Measurements from ENCODE around the gene PLEKHM1.
"Not testable (repeated sequence)": the region's sequence is repeated elsewhere in the genome, so short reads cannot be mapped to it uniquely, and the experiment has no call there.

PLEKHM1 gene

DNA sequence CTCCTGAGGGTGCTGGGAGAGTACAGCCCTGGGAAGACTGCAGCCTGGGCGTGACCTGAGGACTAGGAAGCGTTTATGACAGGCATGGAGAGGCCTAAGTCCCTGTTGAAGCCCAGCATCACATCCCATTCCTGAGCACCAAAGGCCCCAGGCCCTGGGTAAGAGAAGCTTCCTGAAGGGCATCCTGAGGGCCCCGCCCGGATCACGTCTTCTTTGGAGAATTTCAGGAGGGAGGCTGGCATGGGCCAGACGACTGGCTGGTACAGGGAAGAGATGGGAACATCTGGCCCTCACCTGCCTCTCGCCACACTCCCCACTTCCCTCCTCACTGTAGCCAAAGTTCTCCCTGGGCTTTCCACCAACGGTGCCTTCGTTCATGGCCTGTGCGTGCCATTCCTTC lies 46.2 kb downstream of the PLEKHM1 start:
- peaks cover 87% of the 10 kb centered on the region for H3K36me3 ChIP-seq
- H3K27ac ChIP-seq; H3K9me3 ChIP-seq; H3K27me3 ChIP-seq; H3K4me3 ChIP-seq (ENCODE audit: low read depth in 1 of 2, low read length in 1 of 2); H3K4me1 ChIP-seq (ENCODE audit: control insufficient read depth in 1 of 2, insufficient read depth in 1 of 2, low read depth in 1 of 2, low read length in 1 of 2): not testable (repeated sequence)

DNA sequence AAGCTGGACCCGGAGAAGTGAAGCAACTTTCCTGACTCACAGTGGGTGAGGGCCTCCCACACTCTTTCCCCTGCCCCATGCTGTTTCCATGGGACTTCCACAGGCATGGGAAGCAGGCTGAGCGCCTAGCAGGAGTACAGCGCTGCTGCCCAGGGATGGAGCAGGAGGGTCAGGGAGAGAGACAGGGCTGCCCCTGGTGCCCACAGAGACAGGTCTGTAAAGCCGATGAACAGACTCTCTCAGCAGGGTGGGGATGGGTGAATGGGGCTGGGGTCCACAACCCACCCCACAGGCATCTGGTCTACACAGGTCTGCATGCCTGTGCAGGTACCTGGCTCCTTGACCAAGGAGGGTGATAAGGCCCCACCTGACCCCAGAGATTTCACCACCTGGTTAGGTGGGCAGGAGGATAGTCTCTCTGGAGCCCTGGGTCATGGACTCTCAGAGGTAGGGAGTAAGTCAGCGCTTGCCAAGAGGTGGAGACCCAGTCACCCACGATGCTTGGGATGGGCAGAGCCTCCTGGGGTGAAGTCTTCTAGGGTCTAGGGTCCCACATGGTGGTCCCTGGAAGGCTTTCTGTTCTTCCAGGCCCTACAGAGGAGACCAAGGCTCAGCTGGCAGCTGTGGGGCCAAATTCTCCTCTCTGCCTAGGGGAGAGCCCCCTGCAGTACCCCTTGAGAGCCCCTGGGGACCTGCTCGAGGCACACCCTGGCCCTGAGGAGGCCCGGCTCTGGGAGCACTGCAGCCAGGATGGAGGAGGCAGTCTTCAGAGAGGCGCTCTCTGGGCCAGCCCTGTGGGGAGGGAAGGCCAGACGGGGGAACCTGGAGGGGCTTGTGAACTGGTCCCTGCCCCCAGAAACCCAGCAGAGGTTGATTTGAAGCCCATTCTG lies 46.9 kb downstream of the PLEKHM1 start:
- not testable (repeated sequence) for H3K27ac ChIP-seq; H3K9me3 ChIP-seq; H3K27me3 ChIP-seq; H3K4me1 ChIP-seq (ENCODE audit: control insufficient read depth in 1 of 2, insufficient read depth in 1 of 2, low read depth in 1 of 2, low read length in 1 of 2); H3K4me3 ChIP-seq (ENCODE audit: low read depth in 1 of 2, low read length in 1 of 2)
- peaks cover 88% of the 10 kb centered on the region for H3K36me3 ChIP-seq

DNA sequence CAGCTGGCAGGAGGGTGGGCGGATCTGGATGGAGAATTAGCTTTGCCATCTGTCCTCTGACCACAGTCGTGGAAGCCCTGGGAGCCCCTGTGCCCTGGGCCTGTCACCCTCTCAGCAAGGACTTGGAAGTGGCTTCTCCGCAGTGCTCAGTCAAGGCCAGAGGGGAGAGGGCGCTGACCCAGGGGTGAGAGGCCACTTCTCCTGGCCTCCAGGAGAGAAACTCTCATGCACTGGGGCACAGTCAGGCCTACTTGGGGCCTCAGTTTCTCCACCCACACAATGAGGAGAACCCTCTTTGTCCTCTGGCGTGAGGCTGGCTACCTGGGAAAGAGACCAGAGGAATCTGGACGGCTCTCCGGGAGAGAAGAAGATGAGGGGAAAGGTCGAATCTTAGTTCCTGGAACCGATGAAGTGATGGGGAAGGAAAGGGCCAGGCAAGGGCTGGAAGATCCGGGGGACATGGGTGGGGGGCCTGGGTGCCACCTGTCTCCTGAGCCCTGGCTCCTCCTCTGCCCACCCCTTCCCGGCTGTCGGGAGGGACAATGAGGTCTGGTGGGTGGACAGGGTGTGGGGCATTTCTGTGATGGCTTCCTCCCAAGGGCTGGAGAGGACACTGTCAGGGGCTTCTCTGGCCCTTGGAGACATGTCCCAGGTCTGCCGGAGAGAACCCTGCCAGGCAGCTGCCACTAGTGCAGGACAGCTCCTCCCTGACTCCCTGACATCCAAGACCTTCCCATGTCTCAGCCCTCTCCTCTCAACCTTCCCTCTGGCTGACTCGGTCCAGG lies 48.8 kb downstream of the PLEKHM1 start:
- no peaks in the 10 kb centered on the region for H3K27me3 ChIP-seq
- no peaks in the 10 kb centered on the region for H3K4me1 ChIP-seq (ENCODE audit: control insufficient read depth in 1 of 2, insufficient read depth in 1 of 2, low read depth in 1 of 2, low read length in 1 of 2)
- H3K9me3 ChIP-seq = no peaks in the 10 kb centered on the region
- H3K27ac ChIP-seq = no peak overlapping the region
- no peak overlapping the region for H3K4me3 ChIP-seq (ENCODE audit: low read depth in 1 of 2, low read length in 1 of 2)
- TF ChIP-seq, protein P1, sequence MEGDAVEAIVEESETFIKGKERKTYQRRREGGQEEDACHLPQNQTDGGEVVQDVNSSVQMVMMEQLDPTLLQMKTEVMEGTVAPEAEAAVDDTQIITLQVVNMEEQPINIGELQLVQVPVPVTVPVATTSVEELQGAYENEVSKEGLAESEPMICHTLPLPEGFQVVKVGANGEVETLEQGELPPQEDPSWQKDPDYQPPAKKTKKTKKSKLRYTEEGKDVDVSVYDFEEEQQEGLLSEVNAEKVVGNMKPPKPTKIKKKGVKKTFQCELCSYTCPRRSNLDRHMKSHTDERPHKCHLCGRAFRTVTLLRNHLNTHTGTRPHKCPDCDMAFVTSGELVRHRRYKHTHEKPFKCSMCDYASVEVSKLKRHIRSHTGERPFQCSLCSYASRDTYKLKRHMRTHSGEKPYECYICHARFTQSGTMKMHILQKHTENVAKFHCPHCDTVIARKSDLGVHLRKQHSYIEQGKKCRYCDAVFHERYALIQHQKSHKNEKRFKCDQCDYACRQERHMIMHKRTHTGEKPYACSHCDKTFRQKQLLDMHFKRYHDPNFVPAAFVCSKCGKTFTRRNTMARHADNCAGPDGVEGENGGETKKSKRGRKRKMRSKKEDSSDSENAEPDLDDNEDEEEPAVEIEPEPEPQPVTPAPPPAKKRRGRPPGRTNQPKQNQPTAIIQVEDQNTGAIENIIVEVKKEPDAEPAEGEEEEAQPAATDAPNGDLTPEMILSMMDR (IDR thresholded peaks at IDR 0.05) = no peak
- peaks cover 92% of the 10 kb centered on the region for H3K36me3 ChIP-seq

DNA sequence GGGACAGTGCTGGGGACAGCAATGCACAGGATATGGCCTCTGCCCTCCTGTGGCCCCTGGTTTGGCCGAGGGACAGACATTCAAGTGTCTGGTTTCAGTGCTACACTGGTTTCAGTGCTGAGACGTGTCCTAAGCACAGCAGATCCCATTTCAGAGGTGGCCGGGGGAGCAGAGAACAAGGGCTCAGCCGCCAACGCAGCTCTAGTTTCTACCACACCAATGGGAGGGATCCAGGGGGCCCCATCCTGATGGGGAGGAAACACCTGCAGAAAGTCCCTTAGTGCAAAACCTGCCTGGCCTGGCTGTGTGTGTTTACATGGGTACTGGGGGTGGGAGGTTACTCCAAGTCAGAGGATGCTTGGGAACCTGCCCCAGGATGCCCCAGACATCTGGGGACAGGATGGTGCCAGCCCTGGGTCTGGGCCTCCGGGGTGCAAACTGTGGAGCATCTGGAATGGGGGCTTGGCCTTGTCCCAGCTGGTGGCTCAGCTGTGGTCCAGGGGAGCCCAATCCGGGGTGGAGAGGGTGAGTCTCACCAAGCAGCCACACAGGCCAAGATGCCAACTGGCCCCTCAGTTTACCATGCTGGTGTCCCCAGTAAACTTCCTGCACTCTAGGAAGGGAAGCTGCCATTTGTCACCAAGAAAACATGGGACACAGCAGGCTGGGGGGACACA lies 49.5 kb downstream of the PLEKHM1 start:
- not testable (repeated sequence) for H3K9me3 ChIP-seq; H3K4me3 ChIP-seq (ENCODE audit: low read depth in 1 of 2, low read length in 1 of 2); H3K4me1 ChIP-seq (ENCODE audit: control insufficient read depth in 1 of 2, insufficient read depth in 1 of 2, low read depth in 1 of 2, low read length in 1 of 2); H3K27ac ChIP-seq; H3K27me3 ChIP-seq
- peaks cover 94% of the 10 kb centered on the region for H3K36me3 ChIP-seq

DNA sequence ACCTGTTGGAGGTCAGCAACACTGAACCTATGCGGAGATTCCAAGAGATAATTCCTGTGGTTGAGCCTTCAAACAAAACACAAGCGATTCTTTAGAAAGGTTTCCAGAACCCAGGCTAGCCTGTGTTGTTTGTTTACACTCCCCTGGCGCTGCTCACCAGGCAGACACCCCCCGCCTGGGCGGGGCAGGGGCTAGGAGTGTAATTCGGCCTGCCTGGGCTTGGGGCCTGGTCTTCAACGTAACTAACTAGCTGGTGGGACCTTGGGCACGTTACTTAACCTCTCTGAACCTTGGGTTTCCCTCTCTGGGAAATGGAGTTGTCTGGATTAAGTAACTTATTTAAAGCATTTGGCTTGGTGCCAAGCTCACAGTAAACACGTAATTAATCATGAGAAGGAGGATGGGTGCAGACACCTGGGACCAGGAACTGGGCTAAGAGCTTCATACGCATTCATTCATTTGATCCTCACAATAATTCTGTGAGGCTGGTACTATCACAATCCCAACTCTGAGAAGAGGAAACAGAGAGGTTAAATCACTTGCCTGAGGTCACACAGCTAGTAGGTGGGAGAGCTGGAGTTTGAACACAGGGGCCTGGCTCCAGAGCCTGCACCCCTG lies 50.3 kb downstream of the PLEKHM1 start:
- peaks cover 94% of the 10 kb centered on the region for H3K36me3 ChIP-seq
- H3K9me3 ChIP-seq = no peaks in the 10 kb centered on the region
- no peak overlapping the region for H3K4me3 ChIP-seq (ENCODE audit: low read depth in 1 of 2, low read length in 1 of 2)
- no peaks in the 10 kb centered on the region for H3K4me1 ChIP-seq (ENCODE audit: control insufficient read depth in 1 of 2, insufficient read depth in 1 of 2, low read depth in 1 of 2, low read length in 1 of 2)
- H3K27ac ChIP-seq = no peak overlapping the region
- TF ChIP-seq, protein P1 (IDR thresholded peaks at IDR 0.05) = no peak
- no peaks in the 10 kb centered on the region for H3K27me3 ChIP-seq

DNA sequence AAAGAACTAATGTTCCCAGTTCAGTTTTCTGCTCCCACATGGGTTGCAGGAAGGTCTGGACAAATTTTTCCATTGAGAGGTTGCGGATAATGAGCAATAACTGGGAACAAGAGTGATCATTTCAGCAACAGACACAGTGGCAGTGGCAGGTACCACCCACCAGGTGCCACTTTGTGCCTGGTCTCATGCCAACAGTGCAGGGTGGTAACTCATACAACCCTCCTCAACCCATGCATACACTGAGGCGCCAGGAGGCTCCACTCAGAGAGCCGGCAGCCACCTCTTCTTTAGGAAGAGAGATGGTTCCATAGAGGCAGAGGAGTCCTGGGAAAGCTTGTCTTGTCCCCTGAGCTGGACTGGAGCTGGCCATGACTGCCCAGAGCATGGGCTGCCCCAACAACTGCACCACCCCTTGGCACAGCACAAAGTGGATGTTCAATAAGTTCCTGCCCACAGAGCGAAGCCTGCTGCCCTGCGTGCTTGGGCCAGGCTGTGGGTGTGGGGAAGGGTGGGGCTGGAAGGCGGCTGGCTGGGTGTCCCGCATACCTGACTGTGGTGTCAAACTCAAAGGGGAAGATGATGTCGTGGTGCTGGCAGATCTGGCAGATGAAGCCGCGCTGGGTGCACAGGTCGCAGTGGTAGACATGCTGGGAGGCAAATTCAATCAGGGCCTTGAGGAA lies 51.5 kb downstream of the PLEKHM1 start:
- TF ChIP-seq, protein P1 (IDR thresholded peaks at IDR 0.05) = no peak
- H3K4me1 ChIP-seq (ENCODE audit: control insufficient read depth in 1 of 2, insufficient read depth in 1 of 2, low read depth in 1 of 2, low read length in 1 of 2) = no peaks in the 10 kb centered on the region
- peaks cover 92% of the 10 kb centered on the region for H3K36me3 ChIP-seq

More for the DNA sequence above, 51.5 kb downstream of the PLEKHM1 start:
- H3K27me3 ChIP-seq = no peaks in the 10 kb centered on the region
- H3K9me3 ChIP-seq = no peaks in the 10 kb centered on the region
- no peak overlapping the region for H3K4me3 ChIP-seq (ENCODE audit: low read depth in 1 of 2, low read length in 1 of 2)
- H3K27ac ChIP-seq = no peak overlapping the region
